ENCODE measurements around the gene SMCHD1.

Gene SMCHD1

GRCh38 chr18:2655178-2655953 lies at the start of gene SMCHD1:
TSS of gene SMCHD1 (plus strand) at chr18:2655726. CDS start at chr18:2656076, 350 bp downstream.
- TF ChIP-seq NFRKB (IDR thresholded peaks at IDR 0.05) (no peak), HDGF (IDR thresholded peaks at IDR 0.05; ENCODE audit: borderline replicate concordance) (no peak), ARNT (IDR thresholded peaks at IDR 0.05) (no peak), ELF4 (IDR thresholded peaks at IDR 0.05) (no peak), L3MBTL2 (conservative IDR thresholded peaks at IDR 0.05) (peak; percentile 91)
- ChIA-PET POLR2A (interaction anchor here (0.6 to 2.2 kb wide), 7 partner anchors 10 to 152 kb away, joined by 3 to 6 read pairs (median 4); partner anchors contain the start of genes METTL4 and NDC80), CTCF (no interaction called here)
- peak; percentile 77 for DNase-seq (ENCODE audit: extremely low spot score)

- no peak for DNase-seq (ENCODE audit: extremely low spot score)
- CTCF ChIA-PET: no interaction called here
- POLR2A ChIA-PET: no interaction called here
- TF ChIP-seq BHLHE40 (IDR thresholded peaks at IDR 0.05; ENCODE audit: borderline replicate concordance): no peak
- no peak for TF ChIP-seq FOXA1 (IDR thresholded peaks at IDR 0.05)
- no peak for TF ChIP-seq HDGF (IDR thresholded peaks at IDR 0.05; ENCODE audit: borderline replicate concordance)
- TF ChIP-seq CTBP1 (IDR thresholded peaks at IDR 0.05; ENCODE audit: borderline replicate concordance): no peak
- no peak for TF ChIP-seq TARDBP (IDR thresholded peaks at IDR 0.05)
- no peak for TF ChIP-seq FOXK2 (IDR thresholded peaks at IDR 0.05)
- TF ChIP-seq ZNF384 (IDR thresholded peaks at IDR 0.05): no peak
- no peak for TF ChIP-seq PKNOX1 (IDR thresholded peaks at IDR 0.05)
- no peak for TF ChIP-seq NFRKB (IDR thresholded peaks at IDR 0.05)
- TF ChIP-seq LEF1 (IDR thresholded peaks at IDR 0.05; ENCODE audit: borderline replicate concordance): no peak
- TF ChIP-seq SUZ12 (IDR thresholded peaks at IDR 0.05): no peak
Measured at GRCh38 chr18:2606335-2606734, 49.2 kb upstream of the SMCHD1 start.

- ChIA-PET POLR2A (no interaction called here), CTCF (no interaction called here)
- TF ChIP-seq ZNF384 (IDR thresholded peaks at IDR 0.05) (no peak), PKNOX1 (IDR thresholded peaks at IDR 0.05) (no peak), SP1 (IDR thresholded peaks at IDR 0.05) (no peak), FOXM1 (IDR thresholded peaks at IDR 0.05; ENCODE audit: borderline replicate concordance) (no peak), ELF4 (IDR thresholded peaks at IDR 0.05) (no peak), HDGF (IDR thresholded peaks at IDR 0.05; ENCODE audit: borderline replicate concordance) (no peak), SUZ12 (IDR thresholded peaks at IDR 0.05) (no peak), CTBP1 (IDR thresholded peaks at IDR 0.05; ENCODE audit: borderline replicate concordance) (no peak), L3MBTL2 (conservative IDR thresholded peaks at IDR 0.05) (no peak), FOXK2 (IDR thresholded peaks at IDR 0.05) (no peak), BHLHE40 (IDR thresholded peaks at IDR 0.05; ENCODE audit: borderline replicate concordance) (no peak), NFRKB (IDR thresholded peaks at IDR 0.05) (no peak)
- no peak for DNase-seq (ENCODE audit: extremely low spot score)
Measured at GRCh38 chr18:2609604-2610003, 45.9 kb upstream of the SMCHD1 start.

GRCh38 chr18:2610549-2610948 lies 45.0 kb upstream of the SMCHD1 start:
- DNase-seq (ENCODE audit: extremely low spot score): no peak
- ChIA-PET CTCF (no interaction called here), POLR2A (no interaction called here)
- no peak for TF ChIP-seq FOXK2 (IDR thresholded peaks at IDR 0.05)
- no peak for TF ChIP-seq CTBP1 (IDR thresholded peaks at IDR 0.05; ENCODE audit: borderline replicate concordance)
- TF ChIP-seq NFRKB (IDR thresholded peaks at IDR 0.05): no peak
- TF ChIP-seq ZNF384 (IDR thresholded peaks at IDR 0.05): no peak
- no peak for TF ChIP-seq LEF1 (IDR thresholded peaks at IDR 0.05; ENCODE audit: borderline replicate concordance)
- TF ChIP-seq FOXA1 (IDR thresholded peaks at IDR 0.05): no peak
- TF ChIP-seq HDGF (IDR thresholded peaks at IDR 0.05; ENCODE audit: borderline replicate concordance): no peak
- TF ChIP-seq ARNT (IDR thresholded peaks at IDR 0.05): no peak
- TF ChIP-seq ELF4 (IDR thresholded peaks at IDR 0.05): no peak

- ChIA-PET POLR2A (no interaction called here), CTCF (no interaction called here)
- no peak for DNase-seq (ENCODE audit: extremely low spot score)
- TF ChIP-seq NFRKB (IDR thresholded peaks at IDR 0.05) (no peak), FOXA1 (IDR thresholded peaks at IDR 0.05) (no peak), L3MBTL2 (conservative IDR thresholded peaks at IDR 0.05) (no peak), PKNOX1 (IDR thresholded peaks at IDR 0.05) (no peak), ZNF384 (IDR thresholded peaks at IDR 0.05) (no peak), HDGF (IDR thresholded peaks at IDR 0.05; ENCODE audit: borderline replicate concordance) (no peak), LEF1 (IDR thresholded peaks at IDR 0.05; ENCODE audit: borderline replicate concordance) (no peak), SUZ12 (IDR thresholded peaks at IDR 0.05) (no peak), ARNT (IDR thresholded peaks at IDR 0.05) (no peak), CTBP1 (IDR thresholded peaks at IDR 0.05; ENCODE audit: borderline replicate concordance) (no peak), FOXK2 (IDR thresholded peaks at IDR 0.05) (no peak), TARDBP (IDR thresholded peaks at IDR 0.05) (no peak), FOXM1 (IDR thresholded peaks at IDR 0.05; ENCODE audit: borderline replicate concordance) (no peak), BHLHE40 (IDR thresholded peaks at IDR 0.05; ENCODE audit: borderline replicate concordance) (no peak), ELF4 (IDR thresholded peaks at IDR 0.05) (no peak)
Measured at GRCh38 chr18:2612996-2613395, 42.5 kb upstream of the SMCHD1 start.

- CTCF ChIA-PET: no interaction called here
- no peak for TF ChIP-seq L3MBTL2 (conservative IDR thresholded peaks at IDR 0.05)
- TF ChIP-seq ELF4 (IDR thresholded peaks at IDR 0.05): no peak
- TF ChIP-seq HDGF (IDR thresholded peaks at IDR 0.05; ENCODE audit: borderline replicate concordance): no peak
- no peak for TF ChIP-seq PKNOX1 (IDR thresholded peaks at IDR 0.05)
- no peak for TF ChIP-seq ZNF384 (IDR thresholded peaks at IDR 0.05)
- no peak for TF ChIP-seq FOXK2 (IDR thresholded peaks at IDR 0.05)
- TF ChIP-seq ARNT (IDR thresholded peaks at IDR 0.05): no peak
- POLR2A ChIA-PET: no interaction called here
- DNase-seq (ENCODE audit: extremely low spot score): no peak
Measured at GRCh38 chr18:2617401-2617998, 38.0 kb upstream of the SMCHD1 start.

All from HEK293T (cell line).